Measurements from ENCODE around the gene TENT4B.

The TENT4B gene

GRCh38 chr16:50273382-50273690, 120.2 kb downstream of the TENT4B start:
- no peak for DNase-seq

DNA sequence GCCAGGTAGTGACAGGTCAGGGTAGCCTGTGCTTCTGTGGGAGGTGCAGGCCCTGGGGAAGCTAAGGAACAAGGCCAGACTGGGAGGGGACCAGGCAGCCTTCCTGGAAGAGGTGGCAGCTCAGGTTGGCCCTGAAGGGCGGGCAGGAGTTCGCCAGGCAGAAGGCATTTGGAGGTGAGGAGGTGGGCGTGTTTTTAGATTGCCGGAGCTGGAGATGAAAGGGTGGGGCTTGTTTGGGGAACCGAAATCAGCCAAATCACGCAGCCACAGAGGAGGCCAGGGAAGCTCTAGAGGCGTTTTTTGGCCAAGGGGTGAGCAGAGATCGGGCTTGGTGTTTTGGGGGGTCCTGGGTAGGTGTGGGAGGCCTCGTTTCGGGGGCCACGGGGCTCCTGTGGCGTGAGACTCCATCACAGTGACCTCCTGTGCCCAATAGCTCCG, 120.8 kb downstream of the TENT4B start:
- DNase-seq: no peak

DNA sequence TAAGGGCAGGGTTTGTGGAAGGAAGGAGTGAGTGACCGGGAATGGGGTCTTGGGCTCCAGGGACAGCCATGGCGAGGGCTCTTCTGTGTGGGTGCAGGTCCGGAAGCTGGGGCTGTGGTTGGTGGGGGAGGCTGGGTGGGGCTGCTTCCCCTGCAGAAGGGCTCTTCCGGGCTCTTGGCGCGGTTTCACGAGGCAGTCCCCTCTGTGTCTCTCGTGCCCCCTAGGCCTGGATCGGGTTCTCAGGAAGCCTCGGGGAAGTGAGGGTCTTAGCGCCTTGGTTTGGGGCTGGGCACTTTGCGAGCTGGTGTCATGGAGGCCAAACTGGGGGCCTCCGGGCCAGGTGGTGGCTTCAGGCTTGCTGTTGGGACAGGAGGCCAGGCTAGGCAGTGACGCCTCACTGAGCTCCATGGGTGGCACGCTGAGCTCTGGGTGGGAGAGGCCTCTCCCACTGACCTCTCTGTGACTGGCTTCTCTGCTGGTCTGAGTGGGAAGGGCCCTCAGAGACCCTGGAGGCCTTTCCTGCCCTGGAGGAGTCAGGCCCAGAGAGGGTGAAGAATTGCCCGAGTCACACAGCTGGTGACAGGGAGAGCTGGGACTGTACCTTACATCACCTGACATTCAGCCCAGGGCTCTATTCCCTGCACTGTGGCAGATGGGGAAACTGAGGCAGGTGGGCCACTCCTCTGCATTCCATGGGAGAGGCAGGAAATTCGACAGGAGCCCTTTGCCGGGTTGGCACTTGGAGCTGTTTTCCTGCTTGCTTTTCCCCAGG, 121.4 kb downstream of the TENT4B start:
- DNase-seq: no peak

DNA sequence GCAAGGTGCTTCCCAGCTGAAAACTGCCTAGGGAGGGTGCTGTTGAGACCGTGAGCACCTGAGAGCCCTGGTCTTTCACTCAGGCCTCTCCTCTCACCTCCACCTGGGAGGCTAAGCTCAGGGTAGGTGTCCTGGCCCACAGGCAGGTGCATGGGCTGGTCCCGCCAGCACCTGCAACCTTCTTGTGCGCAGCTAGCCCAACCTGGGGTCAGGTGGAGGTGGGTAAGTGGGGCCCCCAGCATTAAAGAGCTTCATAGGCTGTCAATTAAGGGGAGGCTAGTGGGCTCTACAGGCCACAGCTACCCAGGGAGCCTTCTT, 122.0 kb downstream of the TENT4B start:
- DNase-seq: no peak

GRCh38 chr16:50275428-50276325, 122.6 kb downstream of the TENT4B start:
- DNase-seq: no peak

DNA sequence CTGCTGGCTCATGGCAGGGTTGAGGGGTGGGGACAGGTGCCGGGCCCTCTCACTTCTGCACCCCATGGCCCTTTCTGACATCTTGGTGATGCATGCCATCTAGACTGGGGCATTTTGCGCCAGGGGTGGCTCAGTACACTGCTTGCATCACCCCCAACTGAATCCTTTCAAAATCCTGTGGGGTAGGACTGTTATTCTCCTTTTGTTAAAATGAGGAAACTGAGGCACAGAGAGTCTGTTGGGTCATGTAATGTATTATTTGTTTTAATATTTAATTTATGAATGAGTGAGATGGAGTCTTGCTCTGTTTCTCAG, 123.2 kb downstream of the TENT4B start:
- DNase-seq: no peak

DNA sequence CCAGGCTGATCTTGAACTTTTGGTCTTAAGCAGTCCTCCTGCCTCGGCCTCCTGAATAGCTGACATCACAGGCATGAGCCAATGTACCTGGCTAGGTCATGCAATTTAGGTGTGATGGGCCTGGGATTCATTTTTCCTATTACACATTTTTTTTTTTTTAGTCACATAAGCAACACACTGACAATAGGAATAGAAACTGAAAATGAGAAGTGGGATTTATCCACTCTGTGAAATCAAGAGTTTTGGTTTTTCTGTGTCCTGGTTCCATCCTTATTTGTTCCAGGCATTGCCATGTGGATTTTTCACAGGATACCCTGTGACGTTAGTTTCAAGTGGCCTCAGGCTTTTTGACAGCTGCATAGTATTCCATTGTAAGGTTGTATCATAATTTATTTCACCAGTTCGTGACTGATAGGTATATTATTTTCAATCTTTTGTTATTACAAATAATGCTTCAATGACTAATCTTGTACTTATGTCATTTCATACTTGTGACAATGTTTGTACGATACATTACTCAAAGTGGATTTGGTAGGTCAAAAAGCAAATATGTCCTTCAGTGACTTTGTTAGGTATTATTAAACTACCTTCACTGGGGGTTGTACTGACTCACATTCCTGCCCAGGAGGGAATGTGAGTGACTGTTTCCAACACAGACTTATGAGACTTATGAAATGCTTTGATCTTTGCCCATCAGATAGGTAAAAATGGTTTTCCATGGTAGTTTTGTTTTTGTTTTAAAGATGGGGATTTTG, 123.9 kb downstream of the TENT4B start:
- DNase-seq: no peak

DNA sequence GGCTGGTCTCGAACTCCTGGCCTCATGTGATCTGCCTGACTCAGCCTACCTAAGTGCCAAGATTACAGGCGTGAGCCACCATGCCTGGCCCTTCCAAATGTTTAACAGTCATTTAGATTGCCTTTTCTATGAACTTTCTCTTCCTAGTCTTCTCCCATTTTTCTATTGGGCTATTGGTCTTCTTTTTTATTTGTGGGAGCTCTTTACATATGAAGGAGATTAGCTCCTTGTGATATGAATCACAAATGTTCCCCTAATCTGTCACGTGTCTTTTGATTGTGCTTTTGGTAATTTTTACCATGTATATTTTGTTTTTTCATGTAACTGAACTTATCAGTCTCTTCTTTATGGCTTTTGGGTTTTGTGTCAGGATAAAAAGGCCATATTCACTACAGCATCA, 125.1 kb downstream of the TENT4B start:
- no peak for DNase-seq

GRCh38 chr16:50279504-50279865, 126.4 kb downstream of the TENT4B start:
- no peak for DNase-seq

DNA sequence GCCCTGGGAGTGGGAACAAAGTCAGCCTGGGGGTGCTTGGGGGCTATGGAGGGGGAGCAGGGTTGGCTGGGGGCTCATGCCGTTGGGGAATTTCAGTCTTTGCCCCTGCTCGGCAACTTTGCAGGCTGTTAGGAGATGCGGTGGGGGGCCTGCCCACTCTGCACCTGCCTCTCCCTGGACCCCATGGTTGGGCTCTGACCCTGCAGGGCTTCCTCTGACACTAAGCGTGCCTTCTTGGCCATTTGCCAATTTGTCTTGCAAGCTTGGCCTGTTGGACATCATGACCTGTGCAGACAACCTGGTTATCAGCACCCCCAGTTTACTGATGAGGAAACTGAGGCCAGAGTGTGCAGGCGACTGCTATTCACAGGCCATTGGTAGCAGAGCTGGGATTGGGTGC, 127.8 kb downstream of the TENT4B start:
- no peak for DNase-seq

All from SHP77 treated with DMSO at 0.1 percent for 48 hours (cell line).